ENCODE data around the gene KSR2.
"Not testable (repeated sequence)": the region's sequence is repeated elsewhere in the genome, so short reads cannot be mapped to it uniquely, and the experiment has no call there.

The KSR2 gene

DNA sequence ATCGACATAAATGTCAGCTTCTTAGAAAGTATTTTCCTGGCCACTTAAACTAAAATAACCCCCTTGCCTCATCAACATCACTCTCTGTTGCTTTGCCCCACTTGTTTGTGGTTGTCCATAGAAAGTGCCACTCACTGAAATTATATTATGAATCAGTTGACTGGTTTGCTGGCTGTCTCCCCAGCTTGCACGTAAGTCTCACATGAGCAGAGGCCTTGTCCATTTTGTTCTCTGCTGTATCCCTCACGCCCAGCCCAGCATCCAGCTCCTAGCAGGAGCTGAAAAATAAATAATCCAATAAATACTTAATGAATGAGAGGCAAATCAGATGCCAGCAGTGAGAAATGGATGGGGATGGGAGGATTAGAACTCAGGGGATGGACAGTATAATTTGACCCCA is 159.3 kb downstream of the KSR2 start:
- FAIRE-seq: no peak

DNA sequence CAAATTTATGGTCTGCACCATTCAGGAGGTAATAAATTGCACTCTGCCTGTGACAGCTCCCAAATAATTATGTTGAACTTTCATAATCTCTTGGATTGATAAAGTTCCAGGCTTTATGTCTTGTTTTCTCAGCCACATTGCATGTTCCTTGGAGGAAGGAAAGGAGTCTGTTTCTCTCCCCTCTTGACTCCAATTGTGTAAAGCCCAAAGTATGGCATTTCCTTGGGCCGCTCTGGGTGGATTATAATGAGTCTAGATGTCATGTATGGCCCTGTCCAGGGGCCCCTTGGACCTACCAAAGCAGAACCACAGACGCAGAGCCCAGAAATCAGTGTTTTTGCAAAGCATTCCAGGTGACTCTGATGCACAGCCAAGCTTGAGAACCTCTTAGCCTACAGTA is 160.8 kb downstream of the KSR2 start:
- FAIRE-seq: no peak

DNA sequence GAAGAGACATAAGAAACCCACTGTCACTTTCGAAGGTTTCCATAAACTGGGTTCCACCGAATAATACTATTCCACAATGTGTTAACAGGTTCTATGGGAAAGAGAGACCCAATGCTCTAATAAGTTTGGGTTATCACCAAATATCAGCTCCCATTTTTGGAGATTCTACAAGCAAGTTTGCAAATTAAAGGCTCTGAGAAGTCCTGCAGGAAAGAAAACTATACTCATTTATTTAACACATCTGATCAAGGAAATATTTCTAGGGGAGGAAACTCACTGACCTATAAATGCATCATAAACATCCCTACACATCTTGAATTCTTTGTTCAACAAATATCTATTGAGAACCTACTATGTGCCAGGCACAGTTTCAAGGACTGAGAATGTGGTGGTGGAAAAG is 161.4 kb downstream of the KSR2 start:
- FAIRE-seq: no peak

DNA sequence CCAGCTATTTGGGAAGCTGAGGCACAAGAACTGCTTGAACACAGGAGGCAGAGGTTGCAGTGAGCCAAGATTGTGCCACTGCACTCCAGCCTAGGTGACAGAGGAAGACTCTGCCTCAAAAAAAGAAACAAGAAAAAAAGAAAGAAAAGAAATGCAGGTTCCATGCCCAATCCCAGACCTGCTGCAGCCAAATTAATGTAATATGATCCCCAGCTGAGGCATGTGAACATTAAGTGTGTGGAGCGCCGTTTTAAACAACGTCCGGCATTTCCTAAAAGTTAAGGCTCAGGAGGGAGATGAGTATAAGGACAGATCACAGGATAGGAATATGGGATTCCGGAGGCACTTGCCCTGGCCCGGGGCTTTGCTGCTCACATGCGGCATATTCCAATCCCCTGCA is 162.9 kb downstream of the KSR2 start:
- FAIRE-seq: no peak

DNA sequence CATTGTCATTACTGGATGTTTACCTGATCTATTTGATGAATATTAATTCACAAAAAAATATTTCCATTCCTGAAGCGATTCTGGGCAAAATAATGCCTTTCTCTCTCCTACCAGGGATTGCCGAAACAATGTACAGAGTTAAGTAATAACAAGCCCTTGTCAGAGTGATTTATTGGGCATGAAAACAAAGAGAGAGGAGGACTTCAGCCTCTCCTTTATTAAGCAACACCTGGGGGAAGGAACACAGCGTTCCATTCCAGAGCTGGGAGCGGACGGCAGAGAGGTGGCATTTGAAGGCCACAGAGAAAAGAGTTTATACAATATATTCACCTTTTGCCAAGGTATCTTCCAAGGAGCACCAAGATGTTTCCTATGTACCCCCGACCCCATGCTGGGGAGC is 165.8 kb downstream of the KSR2 start:
- FAIRE-seq: no peak

DNA sequence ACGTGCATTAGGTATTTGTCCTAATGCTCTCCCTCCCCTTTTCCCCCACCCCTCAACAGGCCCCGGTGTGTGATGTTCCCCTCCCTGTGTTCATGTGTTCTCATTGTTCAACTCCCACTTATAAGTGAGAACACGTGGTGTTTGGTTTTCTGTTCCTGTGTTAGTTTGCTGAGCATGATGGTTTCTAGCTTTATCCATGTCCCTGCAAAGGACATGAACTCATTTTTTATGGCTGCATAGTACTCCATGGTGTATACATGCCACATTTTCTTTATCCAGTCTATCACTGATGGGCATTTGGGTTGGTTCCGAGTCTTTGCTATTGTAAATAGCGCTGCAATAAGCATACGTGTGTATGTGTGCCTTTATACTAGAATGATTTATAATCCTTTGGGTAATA is 168.1 kb downstream of the KSR2 start:
- not testable (repeated sequence) for FAIRE-seq

DNA sequence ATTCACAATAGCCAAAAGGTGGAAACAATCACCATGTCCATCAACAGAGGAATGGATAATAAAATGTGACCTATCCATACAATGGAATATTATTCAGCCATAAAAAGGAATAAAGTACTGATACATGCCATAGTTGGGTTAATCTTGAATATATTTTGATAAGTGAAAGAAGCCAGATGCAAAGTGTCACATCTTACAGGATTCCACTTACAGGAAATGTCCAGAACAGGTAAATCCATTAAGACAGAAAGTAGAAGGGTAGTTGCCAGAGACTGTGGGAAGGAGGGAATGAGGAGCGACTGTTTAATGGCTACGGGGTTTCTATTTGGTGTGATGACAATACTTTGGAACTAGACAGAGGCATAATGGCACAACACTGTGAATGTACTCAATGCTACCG is 171.6 kb downstream of the KSR2 start:
- no peak for FAIRE-seq

DNA sequence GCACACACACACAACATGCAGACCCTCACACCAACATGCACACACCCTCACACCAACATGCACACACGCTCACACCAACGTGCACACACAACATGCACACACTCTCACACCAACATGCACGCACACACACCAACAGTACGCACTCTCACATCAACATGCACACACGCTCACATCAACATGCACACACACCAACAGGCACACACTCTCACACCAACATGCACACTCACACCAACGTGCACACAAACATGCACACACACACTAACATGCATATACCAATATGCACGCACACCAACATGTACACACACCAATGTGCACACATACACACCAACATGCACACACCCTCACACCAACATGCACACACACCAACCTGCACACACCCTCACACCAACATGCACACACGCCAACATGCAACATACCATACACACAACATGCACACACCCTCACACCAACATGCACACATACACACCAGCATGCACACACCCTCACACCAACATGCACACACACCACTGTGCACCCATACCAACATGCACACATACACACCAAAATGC is 175.8 kb downstream of the KSR2 start:
- no peak for FAIRE-seq

DNA sequence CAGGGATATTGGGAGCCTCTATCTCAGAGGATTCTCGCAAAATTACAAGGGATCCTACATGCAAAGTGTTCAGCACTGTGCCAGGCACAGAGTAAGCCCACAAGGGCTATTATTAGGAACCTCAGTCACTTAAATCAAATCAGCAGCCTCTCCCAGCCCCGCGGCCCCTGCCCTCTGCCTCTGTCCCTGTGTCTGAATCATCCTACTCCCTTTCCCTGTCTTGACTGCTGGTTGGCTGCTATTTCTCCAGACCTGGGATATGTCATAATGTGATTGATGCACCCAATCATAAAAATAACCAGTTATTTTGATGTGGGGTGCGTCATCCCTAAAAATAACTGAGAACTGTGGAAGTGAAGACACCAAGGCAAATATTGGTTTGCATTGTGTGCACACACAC is 176.3 kb downstream of the KSR2 start:
- FAIRE-seq: no peak

DNA sequence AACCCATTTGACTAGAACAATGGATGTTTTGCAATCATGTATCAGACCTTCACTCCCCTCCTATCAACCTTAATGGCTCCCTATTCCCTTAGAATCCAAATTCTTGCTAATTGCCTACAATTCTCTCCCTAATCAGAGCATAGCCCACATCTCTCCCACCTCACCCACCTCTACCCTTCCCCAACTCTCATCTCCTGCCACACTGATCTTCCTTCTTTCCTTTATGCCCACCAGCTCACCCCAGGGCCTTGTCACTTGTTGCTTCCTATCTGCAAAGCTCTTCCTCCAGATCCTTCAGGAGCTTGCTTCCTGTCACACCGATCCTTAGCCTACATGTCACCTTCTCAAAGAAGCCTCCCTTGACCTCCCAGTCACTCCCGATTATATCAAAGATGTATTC is 177.8 kb downstream of the KSR2 start:
- FAIRE-seq: no peak

DNA sequence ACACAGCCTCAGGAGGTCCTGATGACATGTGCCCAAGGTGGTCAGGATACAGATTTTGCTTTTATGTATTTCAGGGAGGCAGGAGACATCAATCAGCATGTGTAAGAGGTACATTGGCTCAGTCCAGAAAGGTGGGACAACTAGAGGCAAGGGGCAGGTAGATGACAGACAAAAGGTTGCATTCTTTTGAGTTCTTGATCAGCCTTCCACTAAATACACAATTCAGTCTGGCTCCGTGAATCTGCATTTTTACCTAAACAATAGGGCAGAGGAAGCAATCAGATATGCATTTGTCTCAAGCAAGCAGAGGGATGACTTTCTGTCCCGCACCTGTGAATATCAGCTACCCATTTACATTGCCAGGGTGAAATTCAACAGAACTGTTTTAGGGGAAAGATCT is 178.6 kb downstream of the KSR2 start:
- no peak for FAIRE-seq

DNA sequence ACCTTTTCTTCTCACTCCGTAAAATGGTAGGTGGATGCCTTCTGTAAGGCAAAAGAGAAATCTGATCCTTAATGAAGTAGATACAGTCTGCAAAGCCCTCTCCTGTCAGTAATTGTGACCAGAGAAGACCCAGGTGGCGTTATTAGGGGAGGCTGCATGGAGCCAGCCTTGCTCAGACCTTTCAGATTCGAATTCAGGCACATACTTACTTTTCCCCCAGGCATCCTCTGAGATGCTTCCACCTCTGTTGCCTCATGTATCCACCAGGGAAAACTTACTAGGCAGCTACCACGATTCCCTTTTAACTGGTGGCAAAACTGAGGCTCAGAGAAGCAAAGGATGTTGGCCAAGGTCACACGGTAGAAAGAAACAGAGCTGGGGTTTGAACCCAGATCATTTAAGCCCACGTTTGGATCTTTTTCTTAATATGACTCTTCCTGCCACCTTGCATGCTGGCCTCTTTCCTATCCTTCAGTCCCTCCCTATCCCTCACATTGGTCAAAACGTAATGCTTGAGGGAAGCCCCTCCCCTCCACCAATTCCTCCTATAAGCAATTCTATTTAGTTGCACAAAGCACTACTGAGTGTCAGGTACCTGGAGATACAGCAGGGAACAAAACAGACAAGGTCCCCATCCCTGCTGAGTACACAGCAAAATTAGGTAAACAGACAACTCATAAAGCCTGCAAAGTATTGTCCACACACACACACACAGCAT is 179.4 kb downstream of the KSR2 start:
- no peak for FAIRE-seq

DNA sequence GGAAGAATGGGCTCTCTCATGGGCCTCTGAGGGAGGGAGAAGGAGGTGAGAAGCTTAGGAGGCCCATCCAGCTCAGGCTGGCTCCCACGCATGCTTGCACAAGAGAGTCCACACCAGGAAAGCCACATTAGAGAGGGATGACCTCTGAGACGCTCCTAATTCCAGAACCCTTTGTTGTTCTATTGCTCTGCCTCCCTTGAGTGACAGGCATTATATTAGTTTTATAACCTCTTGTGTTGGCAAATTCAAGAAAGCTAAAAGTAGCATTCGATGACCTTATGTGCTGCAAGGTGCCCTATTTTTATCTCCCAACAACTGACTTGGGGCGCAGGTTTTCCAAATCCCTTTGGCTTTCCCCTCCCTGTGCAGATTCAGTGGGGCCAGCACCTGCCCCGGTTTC is 190.1 kb downstream of the KSR2 start:
- no peak for FAIRE-seq

DNA sequence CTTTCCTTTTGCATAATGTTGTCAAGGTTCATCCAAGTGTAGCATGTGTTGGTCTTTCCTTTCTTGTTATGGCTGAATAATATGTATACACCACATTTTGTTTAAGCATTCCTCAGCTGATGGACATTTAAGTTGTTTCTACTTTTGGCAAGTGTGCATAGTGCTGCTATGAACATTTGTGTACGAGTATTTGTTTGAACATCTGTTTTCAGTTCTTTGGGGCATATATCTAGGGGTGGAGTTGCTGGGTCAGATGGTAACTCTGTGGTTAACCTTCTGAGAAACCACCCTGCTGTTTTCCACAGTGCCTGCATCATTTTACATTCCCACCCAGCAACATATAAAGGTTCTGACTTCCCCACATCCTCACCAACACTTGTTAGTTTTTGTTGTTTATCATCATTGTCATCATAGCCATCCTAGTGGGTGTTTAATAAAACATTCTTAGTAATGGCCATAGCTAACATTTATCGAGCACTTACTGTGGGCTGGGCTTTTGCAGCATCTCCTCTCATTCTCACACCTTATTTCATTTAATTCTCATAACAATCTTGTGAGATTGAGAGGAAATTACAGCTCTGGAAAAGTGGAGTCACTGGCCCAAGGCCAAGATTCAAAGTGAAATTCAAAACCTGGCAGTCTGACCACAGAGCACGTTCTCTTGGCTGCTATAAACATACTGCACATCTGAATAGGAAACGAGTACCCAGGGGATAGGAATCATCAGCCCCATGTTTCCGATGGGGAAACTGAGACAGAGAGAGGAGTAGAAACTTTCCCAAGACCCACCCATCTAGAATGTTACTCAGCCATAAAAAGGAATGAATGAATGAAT is 193.6 kb downstream of the KSR2 start:
- FAIRE-seq: no peak

DNA sequence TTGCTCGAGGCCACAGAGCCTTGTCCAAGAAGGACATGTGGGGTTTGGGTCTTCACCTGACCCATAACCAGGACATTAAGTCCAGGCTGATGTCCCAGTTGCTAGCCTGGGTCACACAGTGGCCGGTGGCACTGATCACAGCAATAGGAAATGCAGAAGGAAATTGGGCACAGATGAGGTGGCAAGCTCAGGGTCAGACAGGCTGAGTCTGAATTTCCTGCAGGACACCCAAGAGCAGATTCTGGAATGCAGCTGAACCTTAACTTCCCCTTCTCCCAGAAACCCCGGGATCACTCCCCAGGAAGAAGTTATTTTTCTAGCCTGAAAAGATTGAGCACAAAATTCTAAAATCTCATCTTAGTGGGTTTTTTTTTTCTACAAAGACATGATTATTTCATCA is 199.9 kb downstream of the KSR2 start:
- no peak for FAIRE-seq

DNA sequence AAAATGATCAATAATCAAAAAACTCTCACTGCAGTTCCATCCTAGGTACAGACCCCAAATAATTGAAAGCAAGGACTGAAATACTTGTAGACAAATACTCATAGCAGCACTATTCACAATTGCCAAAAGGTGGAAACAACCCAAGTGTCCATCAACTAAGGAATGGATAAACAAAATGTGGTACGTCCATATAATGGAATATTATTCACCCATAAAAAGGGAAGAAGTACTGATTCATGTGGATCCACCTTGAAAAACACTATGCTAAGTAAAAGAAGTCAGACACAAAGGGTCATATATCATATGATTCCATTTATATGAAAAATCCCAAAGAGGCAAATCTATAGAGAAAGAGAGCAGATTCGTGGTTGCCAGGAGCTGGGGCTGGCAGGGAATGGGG is 202.8 kb downstream of the KSR2 start:
- no peak for FAIRE-seq

DNA sequence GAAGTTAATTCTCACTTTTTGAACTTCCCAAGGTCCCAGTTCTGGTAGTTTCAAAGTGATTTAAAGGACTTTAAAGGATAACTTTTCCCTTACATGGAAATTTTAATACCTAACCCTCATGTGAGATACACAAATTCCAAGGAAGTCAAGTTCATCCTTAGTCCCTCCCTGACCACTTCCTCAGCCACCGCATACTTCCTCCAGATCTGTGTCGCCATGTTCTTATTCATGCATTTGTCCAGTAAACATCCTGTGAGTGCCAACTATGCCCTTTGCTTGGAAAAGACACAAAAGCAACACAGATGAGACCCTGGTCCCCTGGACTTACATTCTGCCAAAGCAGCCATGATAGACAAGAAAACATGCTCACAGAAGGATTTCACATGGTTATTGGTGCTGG is 206.6 kb downstream of the KSR2 start:
- no peak for FAIRE-seq

DNA sequence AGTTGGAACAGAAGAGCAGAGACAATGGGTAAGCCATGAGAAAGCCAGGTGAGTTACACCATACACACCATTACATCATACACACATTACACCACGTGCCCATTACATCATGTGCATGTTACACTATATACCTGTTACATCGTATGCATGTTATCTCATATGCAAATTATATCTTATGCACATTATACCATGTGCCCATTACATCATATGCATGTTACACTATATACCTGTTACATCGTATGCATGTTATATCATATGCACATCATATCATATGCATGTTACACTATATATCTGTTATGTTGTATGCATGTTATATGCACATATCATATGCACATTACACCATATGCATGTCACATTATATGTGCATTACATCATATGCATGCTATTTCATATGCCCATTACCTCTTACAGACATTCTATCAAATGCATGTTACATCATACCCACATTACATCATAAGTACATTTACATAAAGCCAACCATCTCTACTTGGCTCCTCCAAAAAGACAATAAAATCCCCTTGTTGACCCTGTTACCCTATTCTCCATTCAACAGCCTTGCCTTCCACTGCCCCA is 207.2 kb downstream of the KSR2 start:
- FAIRE-seq: no peak

DNA sequence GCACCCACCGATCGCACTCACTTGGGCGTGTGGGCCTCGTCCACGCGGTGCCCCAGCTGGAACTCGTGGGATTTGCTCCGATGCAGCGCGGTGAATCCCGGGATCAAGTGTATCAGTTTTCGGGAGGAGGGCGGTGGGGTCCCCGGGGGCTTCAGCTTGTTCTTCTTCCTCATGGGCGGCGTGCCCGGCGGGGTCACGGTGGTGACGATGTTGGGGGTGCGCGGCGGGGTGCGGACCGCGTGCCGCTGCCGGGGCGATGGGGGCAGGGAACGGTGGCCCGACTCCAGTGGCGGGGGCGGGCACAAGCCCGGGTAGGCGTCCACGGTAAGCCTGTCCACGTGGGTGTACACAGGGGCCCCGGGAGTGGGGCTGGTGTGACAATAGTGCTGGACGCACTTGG is 207.8 kb downstream of the KSR2 start:
- no peak for FAIRE-seq

DNA sequence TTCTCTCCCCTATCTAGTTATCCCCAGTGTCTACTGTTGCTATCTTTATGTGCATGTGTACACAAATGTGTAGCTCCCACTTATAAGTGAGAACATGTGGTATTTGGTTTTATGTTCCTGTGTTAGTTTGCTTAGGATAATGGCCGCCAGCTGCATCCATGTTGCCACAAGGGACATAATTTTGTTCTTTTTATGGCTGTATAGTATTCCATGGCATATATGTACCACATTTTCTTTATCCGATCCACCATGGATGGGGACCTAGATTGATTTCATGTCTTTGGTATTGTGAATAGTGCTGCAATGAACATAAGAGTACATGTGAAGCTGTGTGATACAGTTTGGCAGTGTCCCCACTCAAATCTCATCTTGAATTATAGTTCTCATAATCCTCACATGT is 218.1 kb downstream of the KSR2 start:
- no peak for FAIRE-seq

DNA sequence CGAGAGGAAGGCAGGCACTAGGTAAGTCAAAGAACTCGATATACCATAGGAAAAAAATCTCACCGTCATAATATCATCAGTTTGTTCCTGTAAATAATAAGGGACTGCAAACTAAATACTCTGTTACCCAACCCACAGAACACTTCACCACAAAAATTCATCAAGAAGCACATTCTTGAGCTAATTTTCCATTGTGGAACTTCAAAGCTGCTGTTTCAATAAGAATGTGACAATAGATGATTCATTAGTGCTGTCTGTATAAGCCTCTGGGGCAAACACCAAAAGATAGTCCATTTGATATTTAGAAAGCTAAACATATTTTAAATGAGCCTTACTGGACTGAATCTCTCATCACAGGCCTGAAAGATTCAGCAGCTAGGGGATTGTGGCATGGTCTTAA is 219.4 kb downstream of the KSR2 start:
- no peak for FAIRE-seq

DNA sequence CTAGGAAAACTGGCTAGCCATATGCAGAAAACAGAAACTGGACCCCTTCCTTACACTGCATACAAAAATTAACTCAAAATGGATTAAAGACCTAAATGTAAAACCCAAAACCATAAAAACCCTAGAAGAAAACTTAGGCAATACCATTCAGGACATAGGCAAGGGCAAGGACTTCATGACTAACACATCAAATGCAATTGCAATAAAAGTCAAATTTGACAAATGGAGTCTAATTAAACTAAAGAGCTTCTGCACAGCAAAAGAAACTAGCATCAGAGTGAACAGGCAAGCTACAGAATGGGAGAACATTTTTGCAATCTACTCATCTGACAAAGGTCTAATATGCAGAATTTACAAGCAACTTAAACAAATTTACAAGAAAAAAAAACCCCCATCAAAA is 222.4 kb downstream of the KSR2 start:
- not testable (repeated sequence) for FAIRE-seq

DNA sequence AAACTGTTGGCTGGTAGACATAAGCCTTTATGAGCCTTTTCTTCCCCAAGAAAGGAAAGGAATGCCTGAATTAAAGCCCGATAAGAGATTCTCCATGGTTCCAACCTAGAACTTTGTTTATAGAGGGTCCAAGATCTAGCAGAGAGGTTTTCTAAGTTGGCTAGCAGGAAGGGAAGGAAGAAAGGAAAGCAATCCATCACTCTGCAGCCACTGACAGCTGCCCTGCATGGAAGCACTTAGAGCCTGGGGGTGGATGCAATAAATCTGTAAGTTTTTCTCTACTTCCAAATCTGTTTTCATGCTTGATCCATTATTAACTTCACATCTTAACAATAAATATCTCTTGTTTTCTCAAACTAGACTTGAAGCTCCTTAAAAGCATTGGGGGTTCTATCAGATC is 224.4 kb downstream of the KSR2 start:
- no peak for FAIRE-seq

DNA sequence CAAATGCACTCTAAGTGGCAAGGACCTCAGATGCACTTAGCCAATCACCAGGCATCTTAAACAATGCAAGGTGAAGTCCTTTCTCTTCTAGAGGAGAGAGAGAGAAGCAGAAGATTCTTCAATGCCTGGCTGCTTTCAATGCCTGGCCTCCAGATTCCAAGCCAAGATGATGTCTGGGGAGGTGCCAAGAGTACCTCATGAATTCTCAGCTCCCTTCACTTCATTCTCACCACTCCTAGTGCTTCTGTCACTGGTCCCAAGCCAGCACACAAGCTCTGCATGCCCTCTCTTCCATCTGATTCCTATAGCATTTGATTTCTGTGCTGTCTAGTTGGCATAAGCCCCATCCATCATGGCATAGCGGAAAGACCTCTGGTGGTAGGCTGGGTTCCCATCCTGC is 225.0 kb downstream of the KSR2 start:
- FAIRE-seq: no peak

All from A204.1 (cell line).